ENCODE results near the gene SCOC.

Gene SCOC

DNA sequence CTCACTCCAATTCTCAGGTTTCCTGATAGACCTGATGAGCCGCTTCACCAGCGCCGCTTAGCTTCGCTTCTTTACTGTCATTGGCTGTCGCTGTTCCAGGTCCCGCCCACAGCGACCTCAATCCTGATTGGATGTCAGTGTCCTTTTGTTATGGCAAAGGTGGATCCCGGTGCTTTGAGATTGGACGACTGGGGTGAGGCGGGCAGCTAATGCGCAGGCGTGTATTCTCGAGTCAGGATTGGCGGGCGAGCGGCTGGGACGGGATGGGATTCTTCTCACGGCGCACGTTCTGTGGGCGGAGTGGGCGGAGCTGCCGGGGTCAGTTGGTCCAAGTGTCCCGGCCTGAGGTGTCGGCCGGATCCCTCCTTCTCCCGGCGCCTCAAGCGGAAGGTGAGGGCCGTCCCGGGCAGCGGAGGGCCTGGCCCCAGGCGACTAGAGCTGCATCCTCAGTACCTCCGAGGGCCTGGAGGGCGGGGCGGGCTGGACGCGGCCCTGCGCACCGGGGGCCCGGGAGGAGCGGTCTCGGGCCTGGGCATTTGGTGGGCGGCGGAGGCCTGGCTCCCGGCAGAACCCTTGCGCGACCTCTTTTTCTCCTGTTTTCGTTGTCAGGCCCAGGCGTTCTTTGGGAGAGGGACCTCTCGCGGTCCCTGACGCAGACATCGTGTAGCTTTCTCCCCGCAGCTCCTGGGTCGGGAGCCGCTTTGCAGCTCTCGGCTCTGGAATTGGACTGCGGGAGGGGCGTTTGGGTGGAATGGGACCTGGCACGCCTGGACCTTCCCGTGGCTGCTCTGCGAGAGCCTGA, at the start of gene SCOC:
Gene SCOC, plus strand, starts transcription at position 319 of the 802 bp plus-strand sequence. CDS start 5,525 bp downstream, outside the sequence.
- Mint-ChIP-seq H3K4me3 (no peak within 1 kb of the TSS), H3K27me3 (no peaks in the 10 kb centered on the region), H3K9me3 (ENCODE audit: low read depth) (no peaks in the 10 kb centered on the region), H3K27ac (peak within 1 kb of the TSS; percentile 47), H3K4me1 (ENCODE audit: low read depth) (peaks cover 39% of the 10 kb centered on the region), H3K36me3 (no peaks in the 10 kb centered on the region)

GRCh38 chr4:140326395-140326993, 47.0 kb upstream of the SCOC start:
- H3K4me1 Mint-ChIP-seq (ENCODE audit: low read depth) = peaks cover 1% of the 10 kb centered on the region
- peaks cover 4% of the 10 kb centered on the region for H3K27me3 Mint-ChIP-seq
- no peak overlapping the region for H3K4me3 Mint-ChIP-seq
- H3K36me3 Mint-ChIP-seq = peaks cover 7% of the 10 kb centered on the region
- peaks cover 13% of the 10 kb centered on the region for H3K9me3 Mint-ChIP-seq (ENCODE audit: low read depth)
- no peak overlapping the region for H3K27ac Mint-ChIP-seq

DNA sequence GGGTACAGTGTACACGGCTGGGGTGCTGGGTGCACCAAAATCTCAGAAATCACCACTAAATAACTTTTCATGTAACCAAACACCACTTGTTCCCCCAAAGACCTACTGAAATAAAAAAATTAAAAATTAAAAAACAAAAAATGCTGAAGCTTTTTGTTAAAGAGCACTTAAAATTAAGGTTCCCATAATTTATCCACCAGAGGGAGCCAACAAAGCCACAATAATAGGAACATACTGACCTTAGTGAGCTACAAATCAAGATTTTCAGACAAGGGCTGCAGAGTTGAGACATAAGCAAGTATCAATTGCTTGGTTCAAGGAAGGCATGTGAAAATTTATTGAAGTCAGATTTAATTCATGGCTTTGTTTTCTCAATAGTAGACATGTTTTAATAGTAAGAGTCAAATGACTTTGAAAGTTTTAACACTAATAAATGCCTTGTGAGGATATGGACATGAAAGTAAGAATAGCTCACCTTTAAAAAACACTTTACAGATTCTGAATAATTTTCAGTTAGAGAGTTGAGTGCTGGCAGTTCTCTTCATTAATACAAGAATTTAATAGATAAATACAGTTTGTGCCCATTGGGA, 43.0 kb upstream of the SCOC start:
- Mint-ChIP-seq H3K9me3 (ENCODE audit: low read depth) (no peaks in the 10 kb centered on the region), H3K36me3 (no peaks in the 10 kb centered on the region), H3K27me3 (peaks cover 1% of the 10 kb centered on the region), H3K27ac (no peak overlapping the region), H3K4me1 (ENCODE audit: low read depth) (peaks cover 4% of the 10 kb centered on the region), H3K4me3 (no peak overlapping the region)

- H3K27me3 Mint-ChIP-seq = peaks cover 1% of the 10 kb centered on the region
- no peak overlapping the region for H3K27ac Mint-ChIP-seq
- H3K4me3 Mint-ChIP-seq = no peak overlapping the region
- H3K9me3 Mint-ChIP-seq (ENCODE audit: low read depth) = no peaks in the 10 kb centered on the region
- H3K36me3 Mint-ChIP-seq = no peaks in the 10 kb centered on the region
- H3K4me1 Mint-ChIP-seq (ENCODE audit: low read depth) = peaks cover 4% of the 10 kb centered on the region
Observed at GRCh38 chr4:140331245-140331644, 42.2 kb upstream of the SCOC start.

DNA sequence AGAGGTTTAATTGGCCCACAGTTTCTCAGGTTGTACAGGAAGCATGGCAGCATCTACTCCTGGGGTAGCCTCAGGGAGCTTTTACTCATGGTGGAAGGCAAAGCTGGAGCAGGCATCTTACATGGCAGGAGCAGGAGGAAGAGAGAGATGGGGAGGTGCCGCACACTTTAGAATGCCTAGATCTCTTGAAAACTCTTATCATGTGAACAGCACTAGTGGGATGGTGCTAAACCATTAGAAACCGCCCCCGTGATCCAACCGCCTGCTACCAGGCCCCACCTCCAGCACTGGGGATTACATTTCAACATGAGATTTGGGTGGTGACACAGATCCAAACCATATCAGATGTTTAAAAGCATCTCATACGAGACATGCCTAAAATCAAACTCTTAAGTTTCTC, 41.6 kb upstream of the SCOC start:
- H3K4me1 Mint-ChIP-seq (ENCODE audit: low read depth) = peaks cover 4% of the 10 kb centered on the region
- H3K4me3 Mint-ChIP-seq = no peak overlapping the region
- no peaks in the 10 kb centered on the region for H3K9me3 Mint-ChIP-seq (ENCODE audit: low read depth)
- H3K36me3 Mint-ChIP-seq = no peaks in the 10 kb centered on the region
- peaks cover 3% of the 10 kb centered on the region for H3K27me3 Mint-ChIP-seq
- no peak overlapping the region for H3K27ac Mint-ChIP-seq

- Mint-ChIP-seq H3K36me3 (no peaks in the 10 kb centered on the region), H3K4me1 (ENCODE audit: low read depth) (peaks cover 4% of the 10 kb centered on the region), H3K4me3 (no peak overlapping the region), H3K27me3 (peaks cover 3% of the 10 kb centered on the region), H3K27ac (no peak overlapping the region), H3K9me3 (ENCODE audit: low read depth) (no peaks in the 10 kb centered on the region)
Observed at GRCh38 chr4:140332734-140333133, 40.7 kb upstream of the SCOC start.

DNA sequence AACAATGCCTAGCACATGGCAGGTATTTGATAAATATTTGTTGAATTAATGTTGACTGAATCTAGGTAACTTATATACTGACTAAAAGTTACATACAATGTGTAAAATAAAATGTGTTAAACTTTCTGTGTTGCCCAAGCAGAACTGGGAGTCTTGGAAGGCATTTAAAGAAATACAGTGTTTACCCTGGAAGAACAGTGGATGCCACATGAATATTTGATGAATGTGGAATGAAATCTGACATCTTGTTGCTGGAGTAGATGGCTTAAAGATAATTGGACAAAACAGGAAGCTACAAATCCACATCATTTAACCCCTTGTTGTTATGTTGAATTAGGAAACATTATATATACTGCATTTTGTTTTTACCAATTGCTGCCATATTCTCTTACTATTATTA, 39.9 kb upstream of the SCOC start:
- no peaks in the 10 kb centered on the region for H3K9me3 Mint-ChIP-seq (ENCODE audit: low read depth)
- H3K4me1 Mint-ChIP-seq (ENCODE audit: low read depth) = peaks cover 4% of the 10 kb centered on the region
- H3K27me3 Mint-ChIP-seq = peaks cover 3% of the 10 kb centered on the region
- no peak overlapping the region for H3K27ac Mint-ChIP-seq
- H3K36me3 Mint-ChIP-seq = no peaks in the 10 kb centered on the region
- H3K4me3 Mint-ChIP-seq = no peak overlapping the region

GRCh38 chr4:140335076-140335475, 38.4 kb upstream of the SCOC start:
- no peaks in the 10 kb centered on the region for H3K9me3 Mint-ChIP-seq (ENCODE audit: low read depth)
- H3K4me3 Mint-ChIP-seq = no peak overlapping the region
- H3K27me3 Mint-ChIP-seq = peaks cover 3% of the 10 kb centered on the region
- peaks cover 4% of the 10 kb centered on the region for H3K4me1 Mint-ChIP-seq (ENCODE audit: low read depth)
- H3K36me3 Mint-ChIP-seq = no peaks in the 10 kb centered on the region
- H3K27ac Mint-ChIP-seq = no peak overlapping the region

DNA sequence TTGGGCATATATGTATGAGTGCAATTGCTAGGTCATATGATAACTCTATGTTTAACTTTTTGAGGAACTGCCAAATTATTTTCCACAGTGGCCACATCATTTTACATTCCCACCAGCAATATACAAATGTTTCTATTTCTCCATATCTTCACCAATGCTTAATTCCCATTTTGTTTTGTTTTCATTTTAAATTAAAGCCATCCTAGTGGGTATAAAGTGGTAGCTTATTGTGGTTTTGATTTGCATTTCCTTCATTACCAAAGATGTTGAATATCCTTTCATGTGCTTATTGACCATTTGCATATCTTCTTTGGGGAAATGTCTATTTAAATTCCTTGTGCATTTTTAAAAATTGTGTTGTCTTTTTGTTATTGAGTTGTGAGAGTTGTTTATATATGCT, 36.7 kb upstream of the SCOC start:
- Mint-ChIP-seq H3K27me3 (peaks cover 2% of the 10 kb centered on the region), H3K4me3 (no peak overlapping the region)

GRCh38 chr4:140342620-140343019, 30.8 kb upstream of the SCOC start:
- Mint-ChIP-seq H3K27me3 (peaks cover 13% of the 10 kb centered on the region), H3K4me1 (ENCODE audit: low read depth) (peaks cover 5% of the 10 kb centered on the region), H3K27ac (no peak overlapping the region), H3K4me3 (no peak overlapping the region), H3K9me3 (ENCODE audit: low read depth) (no peaks in the 10 kb centered on the region), H3K36me3 (no peaks in the 10 kb centered on the region)

More for the DNA sequence above, 36.7 kb upstream of the SCOC start:
- Mint-ChIP-seq H3K4me1 (ENCODE audit: low read depth) (no peaks in the 10 kb centered on the region), H3K27ac (no peak overlapping the region), H3K9me3 (ENCODE audit: low read depth) (no peaks in the 10 kb centered on the region), H3K36me3 (no peaks in the 10 kb centered on the region)

DNA sequence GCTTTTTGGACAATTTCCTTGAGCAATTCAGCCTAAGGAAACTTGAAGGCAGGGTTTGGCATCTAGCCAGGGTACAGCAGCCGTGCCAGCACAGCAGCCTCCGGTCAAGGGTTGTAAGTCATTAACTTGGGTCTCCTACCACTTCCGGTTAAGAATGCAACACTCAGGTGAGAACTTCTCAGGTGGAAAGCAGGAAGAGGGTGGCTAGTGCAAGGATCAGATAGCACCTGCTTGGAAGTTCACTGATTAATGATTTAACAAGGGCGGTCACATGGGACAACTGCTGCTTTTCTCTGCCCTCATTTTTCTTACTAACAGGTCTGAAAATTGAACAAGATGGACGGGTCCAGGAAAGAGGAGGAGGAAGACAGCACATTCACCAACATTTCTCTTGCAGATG, 30.1 kb upstream of the SCOC start:
- Mint-ChIP-seq H3K4me3 (no peak overlapping the region), H3K27me3 (peaks cover 15% of the 10 kb centered on the region)

GRCh38 chr4:140344101-140344500, 29.3 kb upstream of the SCOC start:
- H3K4me3 Mint-ChIP-seq = no peak overlapping the region
- H3K27me3 Mint-ChIP-seq = peaks cover 15% of the 10 kb centered on the region
- H3K4me1 Mint-ChIP-seq (ENCODE audit: low read depth) = peaks cover 5% of the 10 kb centered on the region
- H3K27ac Mint-ChIP-seq = no peak overlapping the region
- no peaks in the 10 kb centered on the region for H3K9me3 Mint-ChIP-seq (ENCODE audit: low read depth)
- no peaks in the 10 kb centered on the region for H3K36me3 Mint-ChIP-seq

More for the DNA sequence above, 30.1 kb upstream of the SCOC start:
- H3K36me3 Mint-ChIP-seq = no peaks in the 10 kb centered on the region
- no peak overlapping the region for H3K27ac Mint-ChIP-seq
- peaks cover 5% of the 10 kb centered on the region for H3K4me1 Mint-ChIP-seq (ENCODE audit: low read depth)
- H3K9me3 Mint-ChIP-seq (ENCODE audit: low read depth) = no peaks in the 10 kb centered on the region

DNA sequence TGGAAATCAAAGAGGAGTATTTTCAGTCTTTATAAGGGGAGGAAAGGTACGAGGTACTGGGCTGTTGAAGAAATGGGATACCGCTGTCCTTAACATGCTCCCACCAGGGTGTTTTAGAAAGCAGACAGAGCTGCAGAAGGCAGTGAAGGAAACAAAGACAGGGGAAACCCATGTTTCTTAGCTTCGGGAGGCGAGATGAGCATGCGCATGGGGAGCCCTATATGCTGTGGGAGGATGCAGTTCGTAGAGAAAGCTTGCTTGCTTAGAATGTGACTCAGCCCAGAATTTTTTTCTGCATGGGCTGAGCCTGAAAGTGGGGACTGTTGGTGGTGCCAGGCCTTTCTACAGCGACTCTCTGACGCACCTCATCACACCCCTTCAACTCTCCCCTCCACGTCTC, 28.8 kb upstream of the SCOC start:
- H3K27me3 Mint-ChIP-seq = peaks cover 15% of the 10 kb centered on the region
- H3K27ac Mint-ChIP-seq = no peak overlapping the region
- peaks cover 5% of the 10 kb centered on the region for H3K4me1 Mint-ChIP-seq (ENCODE audit: low read depth)
- no peak overlapping the region for H3K4me3 Mint-ChIP-seq
- no peaks in the 10 kb centered on the region for H3K36me3 Mint-ChIP-seq
- no peaks in the 10 kb centered on the region for H3K9me3 Mint-ChIP-seq (ENCODE audit: low read depth)

DNA sequence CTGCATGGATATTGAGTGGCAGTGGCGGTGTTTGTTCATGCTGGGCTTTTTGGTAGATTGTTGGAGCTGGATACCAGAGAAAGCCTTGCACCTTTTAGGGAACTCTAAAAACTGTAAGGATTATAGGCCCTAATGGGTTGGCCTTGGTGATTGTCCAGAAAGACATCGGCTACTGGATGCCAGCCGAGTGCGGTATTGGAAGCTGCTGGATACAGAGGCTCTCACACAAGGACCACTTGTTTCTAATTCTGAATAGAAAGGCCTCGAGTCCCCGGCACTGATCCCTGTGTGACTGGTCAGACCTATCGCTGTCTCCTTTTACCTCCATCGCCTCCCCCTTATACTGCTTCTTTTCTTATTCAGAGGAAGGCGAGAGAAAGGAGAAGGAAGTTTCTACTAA, 27.3 kb upstream of the SCOC start:
- H3K36me3 Mint-ChIP-seq = no peaks in the 10 kb centered on the region
- H3K9me3 Mint-ChIP-seq (ENCODE audit: low read depth) = no peaks in the 10 kb centered on the region
- no peak overlapping the region for H3K27ac Mint-ChIP-seq
- H3K27me3 Mint-ChIP-seq = peaks cover 15% of the 10 kb centered on the region
- H3K4me3 Mint-ChIP-seq = no peak overlapping the region
- peaks cover 5% of the 10 kb centered on the region for H3K4me1 Mint-ChIP-seq (ENCODE audit: low read depth)

DNA sequence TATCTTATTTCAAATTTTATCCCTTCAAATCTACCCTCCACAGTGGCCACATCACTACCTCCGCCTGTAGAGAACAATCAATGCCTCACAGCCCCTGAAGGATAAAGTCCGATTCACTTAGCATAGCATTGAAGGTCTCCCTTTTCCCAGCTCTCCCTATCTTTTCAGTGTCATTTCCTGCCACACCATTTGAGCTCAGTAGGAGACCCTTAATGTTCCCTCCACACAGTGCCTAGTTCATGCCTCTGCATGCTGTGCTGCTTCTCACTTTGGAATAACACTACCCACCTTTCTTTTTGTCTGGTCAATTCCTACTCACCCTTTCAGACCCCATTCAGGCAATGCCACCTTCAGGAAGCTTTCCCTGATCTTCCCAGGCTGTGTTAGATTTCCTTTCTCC, 23.6 kb upstream of the SCOC start:
- no peaks in the 10 kb centered on the region for H3K36me3 Mint-ChIP-seq
- peaks cover 5% of the 10 kb centered on the region for H3K27me3 Mint-ChIP-seq
- H3K27ac Mint-ChIP-seq = no peak overlapping the region
- peaks cover 16% of the 10 kb centered on the region for H3K4me1 Mint-ChIP-seq (ENCODE audit: low read depth)
- no peaks in the 10 kb centered on the region for H3K9me3 Mint-ChIP-seq (ENCODE audit: low read depth)
- no peak overlapping the region for H3K4me3 Mint-ChIP-seq
